Keratinocyte (primary cell): ENCODE data around the gene GRIK4. TPM values are rescaled to one million over a fixed set of nuclear protein-coding genes. Genes with fewer than 3 reads are reported as not detected.
"Not testable (repeated sequence)": the region's sequence is repeated elsewhere in the genome, so short reads cannot be mapped to it uniquely, and the experiment has no call there.

Experiments
- DNase-seq: peaks from one replicate; pipeline ENCODE4 v3.0.0-alpha.2; 2011; ENCODE audit warnings: low read depth, missing footprints, low spot score
- FAIRE-seq: peaks from 2 replicates; lab custom pipeline; 2011; peaks lifted over from hg19 to GRCh38; lab: Jason Lieb, UNC
- H2AFZ ChIP-seq: 2 replicates; pipeline ENCODE4 v1.6.0; 2012; ENCODE audit warnings: low read length, control low read depth, inconsistent platforms; ENCODE audit not compliant: control insufficient read depth
- H3K27ac ChIP-seq: 2 replicates; pipeline ENCODE4 v1.5.1; 2011; ENCODE audit warnings: low read length; ENCODE audit not compliant: control insufficient read depth, insufficient read depth
- H3K27me3 ChIP-seq: 3 replicates; pipeline ENCODE4 v1.6.0; 2011; ENCODE audit warnings: low read length; ENCODE audit not compliant: control insufficient read depth, insufficient read depth; ENCODE audit errors: extremely low read depth
- H3K36me3 ChIP-seq, 2 experiments: 2 replicates in 1 of 2; 3 replicates in 1 of 2; pipeline ENCODE4 v1.5.1; 2011; ENCODE audit warnings: low read length in 2 of 2, mild to moderate bottlenecking in 1 of 2; ENCODE audit not compliant: control insufficient read depth in 2 of 2, insufficient read depth in 2 of 2; ENCODE audit errors: extremely low read depth in 1 of 2
- H3K4me1 ChIP-seq: 3 replicates; pipeline ENCODE4 v1.5.1; 2011; ENCODE audit warnings: low read length; ENCODE audit not compliant: control insufficient read depth, insufficient read depth; ENCODE audit errors: extremely low read depth
- H3K4me2 ChIP-seq: 3 replicates; pipeline ENCODE4 v1.6.0; 2011; ENCODE audit warnings: low read depth, low read length; ENCODE audit not compliant: control insufficient read depth, insufficient read depth; ENCODE audit errors: extremely low read depth
- H3K4me3 ChIP-seq, 3 experiments: fragments of 200-600 bp in 1 of 3; sonication (generic) in 1 of 3; 2 replicates in 2 of 3; 3 replicates in 1 of 3; pipeline ENCODE4 v1.5.1; 2011 to 2016; ENCODE audit warnings: low read length in 3 of 3, mild to moderate bottlenecking in 3 of 3, control low read depth in 2 of 3, inconsistent platforms in 1 of 3, low read depth in 1 of 3, mixed read lengths in 1 of 3, mixed run types in 1 of 3, moderate library complexity in 1 of 3; ENCODE audit not compliant: control insufficient read depth in 2 of 3, insufficient read depth in 2 of 3; ENCODE audit errors: extremely low read depth in 1 of 3
- H3K79me2 ChIP-seq: 2 replicates; pipeline ENCODE4 v1.6.0; 2012; ENCODE audit warnings: low read length; ENCODE audit not compliant: control insufficient read depth, insufficient read depth
- H3K9ac ChIP-seq: 3 replicates; pipeline ENCODE4 v1.6.0; 2011; ENCODE audit warnings: low read length; ENCODE audit not compliant: control insufficient read depth, insufficient read depth; ENCODE audit errors: extremely low read depth
- H3K9me1 ChIP-seq: 3 replicates; pipeline ENCODE4 v1.6.0; 2011; ENCODE audit warnings: low read length; ENCODE audit not compliant: control insufficient read depth, insufficient read depth; ENCODE audit errors: extremely low read depth
- H3K9me3 ChIP-seq: 2 replicates; pipeline ENCODE4 v1.5.1; 2012; ENCODE audit warnings: low read depth, low read length; ENCODE audit not compliant: control insufficient read depth
- H4K20me1 ChIP-seq: 3 replicates; pipeline ENCODE4 v1.6.0; 2011; ENCODE audit warnings: low read length; ENCODE audit not compliant: control insufficient read depth, insufficient read depth; ENCODE audit errors: extremely low read depth
- CTCF ChIP-seq, 3 experiments: IDR thresholded peaks in 1 of 3; conservative IDR thresholded peaks in 1 of 3; optimal IDR thresholded peaks in 1 of 3; 2 replicates in 2 of 3; 3 replicates in 1 of 3; pipeline versions ENCODE3 to v1.5.1; 2011; ENCODE audit warnings: low read length in 3 of 3, mild to moderate bottlenecking in 3 of 3, moderate library complexity in 2 of 3, control low read depth in 1 of 3, inconsistent platforms in 1 of 3; ENCODE audit not compliant: insufficient read depth in 2 of 3; ENCODE audit errors: extremely low read depth in 1 of 3
- EZH2 ChIP-seq: IDR thresholded peaks from one replicate; pipeline ENCODE4 v1.6.1; 2012; ENCODE audit warnings: inconsistent platforms, mild to moderate bottlenecking, low read length, moderate library complexity
- dilution Hi-C: fragments of 300-500 bp; cut with MboI; formaldehyde crosslinking; loops from one replicate; pipeline ENCODE4 v1.7.0; 2020; ENCODE audit warnings: low sequenced_read_pairs; ENCODE audit not compliant: extremely low pct_ligation_motif_present
- polyA plus RNA-seq, 5 experiments: library from polyadenylated mRNA; depleted of rRNA in 3 of 5; stranded (reverse) in 3 of 5; stranded (forward) in 1 of 5; unstranded in 1 of 5; fragments of >200 nt; gene quantifications; 1 replicate in 1 of 5; 2 replicates in 3 of 5; 3 replicates in 1 of 5; pipeline versions ENCODE4 v1.2.1 to v1.2.3, GENCODE V29; 2011 to 2012; ENCODE audit warnings: missing spikeins in 2 of 5, low read depth in 1 of 5, low replicate concordance in 1 of 5

Gene GRIK4
- polyA plus RNA-seq, 1 donor (not counting 4 experiments of a cell fraction or from before 2014, with no cell fraction given) = not detected

- Histone ChIP-seq H3K9me3 (no peaks in the 10 kb centered on the region), H3K79me2 (no peaks in the 10 kb centered on the region), H3K36me3 (no peaks in the 10 kb centered on the region), H2AFZ (no peak overlapping the region), H3K27ac (no peak overlapping the region), H3K27me3 (no peaks in the 10 kb centered on the region), H4K20me1 (no peaks in the 10 kb centered on the region), H3K4me3 (no peak overlapping the region), H3K4me2 (no peak overlapping the region), H3K9ac (no peak overlapping the region), H3K4me1 (no peaks in the 10 kb centered on the region), H3K9me1 (no peaks in the 10 kb centered on the region)
- dilution Hi-C loops = no loop called here
- FAIRE-seq = no peak
- TF ChIP-seq EZH2 (no peak), CTCF (optimal IDR thresholded peaks at IDR 0.05 in 1 of 3, IDR thresholded peaks at IDR 0.05 in 1 of 3, conservative IDR thresholded peaks at IDR 0.05 in 1 of 3; ENCODE audit: extremely low read depth in 1 of 3, insufficient read depth in 2 of 3, low read length in 3 of 3) (no peak)
- DNase-seq = no peak
Observed at GRCh38 chr11:120618399-120618798, 106.9 kb downstream of the GRIK4 start.

- Histone ChIP-seq H2AFZ (no peak overlapping the region), H3K4me1 (no peaks in the 10 kb centered on the region), H4K20me1 (no peaks in the 10 kb centered on the region), H3K27me3 (no peaks in the 10 kb centered on the region), H3K4me2 (no peak overlapping the region), H3K9me3 (no peaks in the 10 kb centered on the region), H3K9ac (no peak overlapping the region), H3K27ac (no peak overlapping the region), H3K79me2 (no peaks in the 10 kb centered on the region), H3K36me3 (no peaks in the 10 kb centered on the region), H3K4me3 (no peak overlapping the region), H3K9me1 (no peaks in the 10 kb centered on the region)
- TF ChIP-seq CTCF (optimal IDR thresholded peaks at IDR 0.05 in 1 of 3, IDR thresholded peaks at IDR 0.05 in 1 of 3, conservative IDR thresholded peaks at IDR 0.05 in 1 of 3; ENCODE audit: extremely low read depth in 1 of 3, insufficient read depth in 2 of 3, low read length in 3 of 3) (peak; percentile 38 to 58 (median 48)), EZH2 (no peak)
- FAIRE-seq = no peak
- DNase-seq = peak; percentile 1
- dilution Hi-C loops = no loop called here
Observed at GRCh38 chr11:120622189-120622875, 110.8 kb downstream of the GRIK4 start.

GRCh38 chr11:120624992-120625391 lies 113.4 kb downstream of the GRIK4 start:
- H3K9me3 ChIP-seq, H4K20me1 ChIP-seq, H3K4me1 ChIP-seq, H3K9me1 ChIP-seq, H3K36me3 ChIP-seq, H3K27ac ChIP-seq, dilution Hi-C loops, FAIRE-seq, H3K4me2 ChIP-seq, H3K9ac ChIP-seq, H2AFZ ChIP-seq, H3K4me3 ChIP-seq, H3K27me3 ChIP-seq, H3K79me2 ChIP-seq, DNase-seq: not testable (repeated sequence)
